H1 (cell line): ENCODE data around the gene TCN2. TPM values are rescaled to one million over a fixed set of nuclear protein-coding genes. Genes with fewer than 3 reads are reported as not detected.

ENCODE experiments used
- CBX5 ChIP-seq: fragments of 300-800, 300-1000 bp; sonication (generic); IDR thresholded peaks from 2 replicates; pipeline ENCODE4 v1.7.1; 2016; ENCODE audit warnings: antibody characterized with exemption, low read length, low read depth
- EGR1 ChIP-seq: IDR thresholded peaks from 2 replicates; pipeline ENCODE4 v1.6.1; 2011; ENCODE audit warnings: low read depth, low read length, borderline replicate concordance
- EP300 ChIP-seq, 2 experiments: IDR thresholded peaks; 1 replicate in 1 of 2; 2 replicates in 1 of 2; pipeline ENCODE4 v1.6.1; 2011 to 2012; ENCODE audit warnings: low read depth in 2 of 2, low read length in 2 of 2, mild to moderate bottlenecking in 2 of 2, borderline replicate concordance in 1 of 2, inconsistent platforms in 1 of 2, moderate library complexity in 1 of 2
- EZH2 ChIP-seq: fragments of 200-600 bp; sonication (generic); IDR thresholded peaks from 2 replicates; pipeline ENCODE4 v1.7.1; 2012; ENCODE audit warnings: low read depth, mild to moderate bottlenecking, moderate library complexity, low read length, inconsistent platforms; ENCODE audit not compliant: severe bottlenecking
- HDAC6 ChIP-seq: IDR thresholded peaks from one replicate; pipeline ENCODE4 v1.7.1; 2012; ENCODE audit warnings: low read depth, mild to moderate bottlenecking, inconsistent platforms, low read length, moderate library complexity
- MAFK ChIP-seq: IDR thresholded peaks from 2 replicates; pipeline ENCODE4 v1.6.1; 2012; ENCODE audit warnings: low read depth, mild to moderate bottlenecking, improper control_type of control experiment, low read length
- NRF1 ChIP-seq: IDR thresholded peaks from 2 replicates; pipeline ENCODE4 v1.6.1; 2011; ENCODE audit warnings: mild to moderate bottlenecking, low read depth, low read length, improper control_type of control experiment
- POLR2AphosphoS5 ChIP-seq: IDR thresholded peaks from 2 replicates; pipeline ENCODE4 v1.6.1; 2011; ENCODE audit warnings: low read depth, low read length
- RAD21 ChIP-seq, 2 experiments: IDR thresholded peaks in 1 of 2; conservative IDR thresholded peaks in 1 of 2; 2 replicates each; pipeline ENCODE4 v1.6.1; 2011; ENCODE audit warnings: low read depth in 2 of 2, low read length in 2 of 2, improper control_type of control experiment in 1 of 2, inconsistent platforms in 1 of 2, mild to moderate bottlenecking in 1 of 2, moderate library complexity in 1 of 2
- SRF ChIP-seq: IDR thresholded peaks from 2 replicates; pipeline ENCODE4 v1.6.1; 2011; ENCODE audit warnings: mild to moderate bottlenecking, low read depth, low read length, moderate library complexity
- SUZ12 ChIP-seq: fragments of 200-600 bp; sonication (generic); IDR thresholded peaks from 2 replicates; pipeline ENCODE4 v1.6.1; 2012; ENCODE audit warnings: mild to moderate bottlenecking, inconsistent platforms, low read length, moderate library complexity, mixed read lengths
- TEAD4 ChIP-seq: IDR thresholded peaks from 2 replicates; pipeline ENCODE4 v1.6.1; 2012; ENCODE audit warnings: low read depth, low read length, inconsistent platforms, mixed read lengths
- polyA plus RNA-seq, 7 experiments: library from polyadenylated mRNA; depleted of rRNA in 3 of 7; stranded (reverse) in 5 of 7; unstranded in 2 of 7; fragments of >200 nt in 5 of 7; fragments of 200-250 nt in 2 of 7; gene quantifications; 1 replicate in 5 of 7; 2 replicates in 1 of 7; 4 replicates in 1 of 7; pipeline versions ENCODE4 v1.2.1 to v1.2.3, GENCODE V29; 2011 to 2013; ENCODE audit warnings: missing spikeins in 2 of 7, mixed read lengths in 2 of 7
- total RNA-seq: library from RNA; stranded (reverse); fragmentation: NEBNext Ultra II Directional; extraction: Animal tissue kit (Norgen Biotek cat#: 25700); gene quantifications from 2 replicates; pipeline ENCODE4 v1.2.1, GENCODE V29; 2021

The TCN2 gene
- total and polyA plus RNA-seq, 2 of the 8 experiments (the other 6 are each of a cell fraction or from before 2014, with no cell fraction given) = 30.0 to 87.8 TPM

GRCh38 chr22:30634471-30635233 lies 27.7 kb downstream of the TCN2 start (continued):
- TF ChIP-seq CBX5 (no peak), SRF (no peak), RAD21 (IDR thresholded peaks at IDR 0.05 in 1 of 2, conservative IDR thresholded peaks at IDR 0.05 in 1 of 2; ENCODE audit: low read depth in 2 of 2, low read length in 2 of 2) (peak; percentile 87 to 91), EP300 (IDR thresholded peaks at IDR 0.05; ENCODE audit: borderline replicate concordance in 1 of 2, low read depth in 2 of 2, low read length in 2 of 2) (no peak), POLR2AphosphoS5 (no peak), TEAD4 (0 out of 2 replicates have a peak, but pooled peaks have one; percentile 26), NRF1 (no peak), EGR1 (no peak), SUZ12 (peak; percentile 33; the same call in 1 of the 2 replicates), MAFK (no peak), HDAC6 (no peak), EZH2 (no peak)
